GM23338 (cell line): ENCODE data around the gene PAGR1. TPM values are rescaled to one million over a fixed set of nuclear protein-coding genes. Genes with fewer than 3 reads are reported as not detected.
A peak's percentile ranks its signal among the peaks of the same experiment; 100 is the strongest.

ENCODE experiments used
- ATAC-seq: fragments of 200-7000 bp; cut with Tn5 transposase; 3 replicates; pipeline ENCODE4 v1.9.1; 2020
- DNase-seq: peaks from one replicate; pipeline ENCODE4 v3.0.0-alpha.2; 2015; ENCODE audit warnings: low spot score
- H2AFZ ChIP-seq: fragments of 200-600 bp; sonication (generic); 2 replicates; pipeline ENCODE4 v1.8.0; 2016; ENCODE audit warnings: antibody characterized with exemption, mild to moderate bottlenecking, moderate library complexity
- H3F3A ChIP-seq: fragments of 200-600 bp; sonication (generic); replicated peaks from 2 replicates; pipeline ENCODE4 v1.8.0; 2017; ENCODE audit warnings: antibody characterized with exemption, mixed run types, low read depth
- H3K27ac ChIP-seq: fragments of 200-600 bp; sonication (generic); 2 replicates; pipeline ENCODE4 v1.6.1; 2016; ENCODE audit warnings: low read depth
- H3K27me3 ChIP-seq: fragments of 200-600 bp; sonication (generic); 2 replicates; pipeline ENCODE4 v1.8.0; 2016; ENCODE audit warnings: mild to moderate bottlenecking, mixed run types, moderate library complexity; ENCODE audit not compliant: insufficient read depth
- H3K36me3 ChIP-seq: fragments of 200-600 bp; sonication (generic); 2 replicates; pipeline ENCODE4 v1.8.0; 2016; ENCODE audit warnings: mild to moderate bottlenecking; ENCODE audit not compliant: insufficient read depth
- H3K4me1 ChIP-seq: fragments of 200-600 bp; sonication (generic); 2 replicates; pipeline ENCODE4 v1.8.0; 2016; ENCODE audit warnings: mild to moderate bottlenecking, moderate library complexity; ENCODE audit not compliant: insufficient read depth
- H3K4me2 ChIP-seq: fragments of 200-600 bp; sonication (generic); 2 replicates; pipeline ENCODE4 v1.7.1; 2017; ENCODE audit warnings: mixed run types
- H3K4me3 ChIP-seq: fragments of 200-600 bp; sonication (generic); 2 replicates; pipeline ENCODE4 v1.6.1; 2016; ENCODE audit warnings: mixed run types
- H3K79me2 ChIP-seq: fragments of 200-600 bp; sonication (generic); replicated peaks from 2 replicates; pipeline ENCODE4 v1.8.0; 2017; ENCODE audit warnings: mild to moderate bottlenecking; ENCODE audit not compliant: insufficient read depth
- H3K9me2 ChIP-seq: fragments of 200-600 bp; sonication (generic); 2 replicates; pipeline ENCODE4 v1.8.0; 2017; ENCODE audit not compliant: insufficient read depth
- H4K20me1 ChIP-seq: fragments of 200-600 bp; sonication (generic); replicated peaks from 2 replicates; pipeline ENCODE4 v1.8.0; 2017; ENCODE audit warnings: mild to moderate bottlenecking; ENCODE audit not compliant: insufficient read depth
- H3K27ac Mint-ChIP-seq: 2 replicates; pipeline ENCODE4 v1.8.0; 2020; ENCODE audit warnings: inconsistent platforms, mild to moderate bottlenecking, moderate library complexity, mixed read lengths
- H3K27me3 Mint-ChIP-seq: 3 replicates; pipeline ENCODE4 v1.8.0; 2022; ENCODE audit warnings: low read depth, mild to moderate bottlenecking, moderate library complexity, mixed read lengths, inconsistent platforms; ENCODE audit not compliant: insufficient read depth, poor library complexity
- H3K36me3 Mint-ChIP-seq: 3 replicates; pipeline ENCODE4 v1.8.0; 2021; ENCODE audit warnings: low read depth, mild to moderate bottlenecking, inconsistent platforms, moderate library complexity, mixed read lengths
- H3K4me1 Mint-ChIP-seq: 3 replicates; pipeline ENCODE4 v1.8.0; 2020; ENCODE audit warnings: mild to moderate bottlenecking, inconsistent platforms, mixed read lengths
- H3K4me3 Mint-ChIP-seq: 3 replicates; pipeline ENCODE4 v1.8.0; 2021; ENCODE audit warnings: moderate library complexity, mild to moderate bottlenecking, inconsistent platforms, mixed read lengths
- H3K9me3 Mint-ChIP-seq: 3 replicates; pipeline ENCODE4 v1.8.0; 2020; ENCODE audit warnings: moderate library complexity, mild to moderate bottlenecking, inconsistent platforms, mixed read lengths
- CREB1 ChIP-seq: fragments of 250-450 bp; sonication (Bioruptor Pico); IDR thresholded peaks from 2 replicates; pipeline ENCODE4 v1.5.0; 2020; ENCODE audit warnings: low read depth, mild to moderate bottlenecking, moderate library complexity
- CTCF ChIP-seq, 2 experiments: fragments of 200-600 bp in 1 of 2; sonication (generic) in 1 of 2; conservative IDR thresholded peaks; 2 replicates each; pipeline versions ENCODE4 v1.5.1 to v1.6.1; 2016 to 2017; ENCODE audit warnings: antibody characterized with exemption in 2 of 2, low read depth in 2 of 2, mild to moderate bottlenecking in 2 of 2, moderate library complexity in 1 of 2
- EZH2phosphoT487 ChIP-seq: fragments of 200-600 bp; sonication (generic); IDR thresholded peaks from one replicate; pipeline ENCODE4 v1.8.1; 2018; ENCODE audit warnings: antibody characterized with exemption; ENCODE audit not compliant: unreplicated experiment
- JUNB ChIP-seq: IDR thresholded peaks from one replicate; pipeline ENCODE4 v1.6.1; 2016; ENCODE audit warnings: antibody characterized with exemption; ENCODE audit not compliant: unreplicated experiment
- NANOG ChIP-seq: IDR thresholded peaks from 2 replicates; pipeline ENCODE4 v1.6.1; 2016; ENCODE audit warnings: antibody characterized with exemption, borderline replicate concordance
- ZNF114 ChIP-seq: fragments of 250-450 bp; sonication (Bioruptor Pico); IDR thresholded peaks from 2 replicates; pipeline ENCODE4 v1.5.0; 2020; ENCODE audit warnings: mild to moderate bottlenecking, moderate library complexity
- polyA plus RNA-seq: library from polyadenylated mRNA; unstranded; fragments of >200 nt; fragmentation: Nextera tagmentation; extraction: Ambion mirVana; gene quantifications from 2 replicates; pipeline ENCODE4 v1.2.1, GENCODE V29; 2016
- total RNA-seq: library from RNA; depleted of rRNA; stranded (reverse); fragments of >200 nt; shearing (Covaris generic); gene quantifications from 2 replicates; pipeline ENCODE4 v1.2.3, GENCODE V29; 2014

Gene PAGR1
- total and polyA plus RNA-seq, 2 experiments from 2014 or later: 67.6 to 78.7 TPM

- TF ChIP-seq EZH2phosphoT487 (no peak), NANOG (no peak), CREB1 (no peak), CTCF (conservative IDR thresholded peaks at IDR 0.05; ENCODE audit: low read depth in 2 of 2) (no peak)
- no peaks in the 10 kb centered on the region for H3K36me3 Mint-ChIP-seq
- ATAC-seq: no peak
- H3K27ac Mint-ChIP-seq: no peak overlapping the region
- Histone ChIP-seq H2AFZ (no peak overlapping the region), H3F3A (no peaks in the 10 kb centered on the region), H3K27ac (no peak overlapping the region), H3K4me3 (no peak overlapping the region), H4K20me1 (no peaks in the 10 kb centered on the region), H3K36me3 (no peaks in the 10 kb centered on the region), H3K9me2 (no peaks in the 10 kb centered on the region), H3K4me2 (no peak overlapping the region), H3K27me3 (no peaks in the 10 kb centered on the region), H3K4me1 (no peaks in the 10 kb centered on the region), H3K79me2 (no peaks in the 10 kb centered on the region)
- H3K9me3 Mint-ChIP-seq: no peaks in the 10 kb centered on the region
- H3K4me1 Mint-ChIP-seq: no peaks in the 10 kb centered on the region
- no peak for DNase-seq
- no peak overlapping the region for H3K4me3 Mint-ChIP-seq
- H3K27me3 Mint-ChIP-seq: peaks cover 6% of the 10 kb centered on the region
These were observed 25.7 kb downstream of the PAGR1 start for GRCh38 chr16:29841631-29842030.

- H2AFZ ChIP-seq: no peak overlapping the region
- H3K79me2 ChIP-seq: no peaks in the 10 kb centered on the region
- Mint-ChIP-seq H3K27me3 (peaks cover 9% of the 10 kb centered on the region), H3K4me1 (no peaks in the 10 kb centered on the region), H3K9me3 (no peaks in the 10 kb centered on the region), H3K36me3 (no peaks in the 10 kb centered on the region), H3K27ac (no peak overlapping the region), H3K4me3 (no peak overlapping the region)
- no peaks in the 10 kb centered on the region for H3K36me3 ChIP-seq
- no peak overlapping the region for H3K27ac ChIP-seq
- H3F3A ChIP-seq: no peaks in the 10 kb centered on the region
- DNase-seq (no peak), ATAC-seq (peak; percentile 34; the same call in 2 of the 3 replicates)
- no peak overlapping the region for H3K4me2 ChIP-seq
- H4K20me1 ChIP-seq: no peaks in the 10 kb centered on the region
- H3K4me1 ChIP-seq: no peaks in the 10 kb centered on the region
- no peak overlapping the region for H3K4me3 ChIP-seq
- no peak for TF ChIP-seq ZNF114 (CRISPR knock-in tag)
- no peak for TF ChIP-seq JUNB
- peak; percentile 19; a peak in 2 of 4 replicates for TF ChIP-seq CTCF (conservative IDR thresholded peaks at IDR 0.05; ENCODE audit: low read depth in 2 of 2)
- no peaks in the 10 kb centered on the region for H3K27me3 ChIP-seq
- no peaks in the 10 kb centered on the region for H3K9me2 ChIP-seq
These were observed 26.9 kb downstream of the PAGR1 start for GRCh38 chr16:29842732-29843346.
